Esophagus squamous epithelium (tissue), 4 donors: ENCODE measurements around the gene SPATS2L.

Source experiments
- CTCF ChIP-seq, 6 experiments: fragments of 450-650 bp in 4 of 6; fragments of 200-600 bp in 2 of 6; sonication (generic) in 2 of 6; IDR thresholded peaks; one replicate each; pipeline ENCODE4 v1.5.1; 2016 to 2019; ENCODE audit warnings: antibody characterized with exemption in 6 of 6, mild to moderate bottlenecking in 4 of 6, moderate library complexity in 4 of 6
- POLR2A ChIP-seq, 4 donors: fragments of 450-650 bp; IDR thresholded peaks; one replicate each; pipeline ENCODE4 v1.6.1; 2017; ENCODE audit warnings: antibody characterized with exemption in 4 of 4, mild to moderate bottlenecking in 4 of 4, moderate library complexity in 3 of 4

- TF ChIP-seq CTCF (IDR thresholded peaks at IDR 0.05) (no peak), POLR2A (IDR thresholded peaks at IDR 0.05) (no peak)
Observed at GRCh38 chr2:200298816-200299215, 7.7 kb upstream of the SPATS2L start.
